NCI-H2227 (cell line): ENCODE data around the gene RNF5.
"Not testable (repeated sequence)": the region's sequence is repeated elsewhere in the genome, so short reads cannot be mapped to it uniquely, and the experiment has no call there.

Experiments used
- DNase-seq: peaks from one replicate; lab custom pipeline; 2025; ENCODE audit not compliant: unreplicated experiment; lab: John Stamatoyannopoulos, UW

The RNF5 gene

DNA sequence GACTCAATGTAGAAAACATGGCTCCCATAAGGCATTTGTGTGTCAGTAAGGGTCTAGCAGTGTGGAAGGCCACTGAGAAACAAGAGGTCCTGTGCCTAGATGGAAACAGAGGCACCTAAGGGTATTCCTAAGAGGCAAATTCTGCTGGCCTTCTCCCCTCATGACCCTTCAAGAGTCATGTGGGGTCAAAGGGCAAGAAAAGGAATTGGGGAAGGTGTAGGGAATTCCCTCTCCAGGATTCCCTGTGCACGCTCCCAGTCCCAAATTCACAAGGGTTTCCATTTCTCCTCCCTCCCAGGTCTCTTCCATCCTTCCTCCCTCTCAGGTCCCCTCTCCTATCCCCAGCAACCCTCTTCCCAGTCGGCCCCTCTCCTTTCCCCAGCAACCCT, 2.9 kb upstream of the RNF5 start:
- no peak for DNase-seq

DNA sequence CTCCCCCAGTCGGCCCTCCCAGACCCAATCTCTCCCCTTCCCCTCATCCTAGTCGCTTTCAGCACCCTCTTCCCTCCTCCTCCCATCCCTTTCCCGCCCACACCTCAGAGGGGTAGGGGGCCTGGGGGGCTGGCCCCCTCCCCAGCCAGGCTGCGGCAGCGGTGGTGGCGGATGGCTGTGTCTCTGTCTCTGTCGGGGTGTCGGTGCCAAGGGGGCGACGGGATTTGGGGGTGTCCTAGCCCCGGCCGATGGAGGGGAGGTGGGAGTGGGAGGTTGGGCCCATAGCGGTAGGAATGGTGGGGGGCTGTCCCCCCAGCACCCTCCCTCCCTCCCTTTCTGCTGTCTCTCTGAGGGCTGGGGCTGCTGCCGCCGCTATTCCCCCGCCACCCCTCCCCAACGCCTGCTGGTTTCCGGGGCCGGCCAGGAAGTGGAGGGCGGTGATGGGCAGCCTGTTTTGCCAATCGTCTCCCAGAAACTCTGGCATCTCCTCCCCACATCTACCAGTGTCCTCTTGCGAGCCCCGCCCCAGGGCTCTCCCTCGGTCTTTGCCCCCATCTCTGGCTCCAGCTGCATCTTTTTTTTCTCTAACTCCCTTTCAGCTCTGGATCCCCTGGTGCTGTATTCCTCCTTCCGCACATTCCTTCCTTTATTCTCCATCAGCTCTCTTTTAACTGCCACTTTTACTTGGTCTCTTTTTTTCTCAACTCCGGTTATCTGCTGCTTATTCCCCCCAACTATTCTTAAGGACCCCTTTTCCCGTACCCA, 2.3 kb upstream of the RNF5 start, which contains the start of gene AGPAT1:
Gene AGPAT1, minus strand, starts transcription at position 374 of the 765 bp plus-strand sequence. CDS start 4,588 bp downstream, outside the sequence.
- peak; percentile 97 for DNase-seq

GRCh38 chr6:32176476-32177182, 1.6 kb upstream of the RNF5 start:
- no peak for DNase-seq

GRCh38 chr6:32177183-32177787, 920 bp upstream of the RNF5 start:
- DNase-seq, result peak; percentile 88

DNA sequence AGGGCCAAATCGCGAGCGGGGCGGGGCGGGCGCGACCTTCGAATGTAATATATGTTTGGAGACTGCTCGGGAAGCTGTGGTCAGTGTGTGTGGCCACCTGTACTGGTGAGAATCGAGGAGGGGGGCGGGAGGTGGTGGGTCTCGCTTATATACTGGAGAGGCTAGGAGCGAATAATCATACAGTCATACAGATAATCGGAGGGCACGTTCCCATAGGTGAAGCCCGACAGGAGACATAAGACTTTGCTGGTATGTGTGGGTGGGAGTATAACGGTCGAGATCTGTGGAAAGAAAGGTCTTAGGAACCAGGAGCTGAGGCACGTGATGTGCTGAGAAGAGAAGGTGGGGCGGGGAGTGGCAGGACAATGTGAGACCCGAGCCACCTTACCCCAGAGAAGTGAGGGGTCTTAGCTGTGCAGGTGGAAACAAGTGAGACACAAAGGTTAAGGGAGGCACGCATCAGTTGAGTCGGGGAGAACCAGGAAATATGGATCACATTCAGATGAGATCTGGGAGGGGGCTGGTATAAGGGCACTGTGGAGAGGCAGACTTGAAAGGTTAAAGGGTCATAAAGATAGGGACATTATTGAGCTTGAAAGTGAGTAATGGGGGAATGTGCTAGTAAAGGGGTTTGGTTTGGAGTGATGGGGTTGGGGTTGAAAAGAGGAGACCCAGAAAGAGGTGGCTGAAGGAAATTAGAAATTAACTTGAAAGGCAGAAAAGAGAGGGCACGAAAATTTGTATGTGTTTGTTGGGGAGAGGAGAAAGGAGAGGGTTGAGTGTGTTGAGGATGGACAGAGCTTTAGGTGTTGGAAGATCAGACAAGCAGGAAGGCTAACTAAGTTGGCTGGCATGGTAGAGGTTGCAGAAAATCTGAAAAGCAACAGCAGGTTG, 589 bp downstream of the RNF5 start:
- DNase-seq, result no peak

DNA sequence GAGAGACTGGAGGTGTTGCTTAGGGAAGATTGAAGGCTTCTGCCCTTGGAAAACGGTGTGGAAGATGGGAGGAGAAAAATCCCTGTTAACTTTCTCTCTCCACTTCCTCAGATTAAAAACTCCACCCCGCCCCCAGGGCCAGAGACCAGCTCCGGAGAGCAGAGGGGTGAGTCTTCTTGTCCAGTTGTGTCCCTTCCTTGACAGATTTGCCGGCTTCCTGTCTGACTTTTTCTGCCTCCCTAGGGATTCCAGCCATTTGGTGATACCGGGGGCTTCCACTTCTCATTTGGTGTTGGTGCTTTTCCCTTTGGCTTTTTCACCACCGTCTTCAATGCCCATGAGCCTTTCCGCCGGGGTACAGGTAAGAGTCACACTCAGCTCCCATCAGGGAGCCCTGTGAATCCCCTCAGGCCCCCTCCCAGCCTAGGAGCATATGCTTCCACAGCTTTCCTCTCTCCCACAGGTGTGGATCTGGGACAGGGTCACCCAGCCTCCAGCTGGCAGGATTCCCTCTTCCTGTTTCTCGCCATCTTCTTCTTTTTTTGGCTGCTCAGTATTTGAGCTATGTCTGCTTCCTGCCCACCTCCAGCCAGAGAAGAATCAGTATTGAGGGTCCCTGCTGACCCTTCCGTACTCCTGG, 1.7 kb downstream of the RNF5 start:
- no peak for DNase-seq

GRCh38 chr6:32181148-32181702, 3.0 kb downstream of the RNF5 start:
- no peak for DNase-seq

DNA sequence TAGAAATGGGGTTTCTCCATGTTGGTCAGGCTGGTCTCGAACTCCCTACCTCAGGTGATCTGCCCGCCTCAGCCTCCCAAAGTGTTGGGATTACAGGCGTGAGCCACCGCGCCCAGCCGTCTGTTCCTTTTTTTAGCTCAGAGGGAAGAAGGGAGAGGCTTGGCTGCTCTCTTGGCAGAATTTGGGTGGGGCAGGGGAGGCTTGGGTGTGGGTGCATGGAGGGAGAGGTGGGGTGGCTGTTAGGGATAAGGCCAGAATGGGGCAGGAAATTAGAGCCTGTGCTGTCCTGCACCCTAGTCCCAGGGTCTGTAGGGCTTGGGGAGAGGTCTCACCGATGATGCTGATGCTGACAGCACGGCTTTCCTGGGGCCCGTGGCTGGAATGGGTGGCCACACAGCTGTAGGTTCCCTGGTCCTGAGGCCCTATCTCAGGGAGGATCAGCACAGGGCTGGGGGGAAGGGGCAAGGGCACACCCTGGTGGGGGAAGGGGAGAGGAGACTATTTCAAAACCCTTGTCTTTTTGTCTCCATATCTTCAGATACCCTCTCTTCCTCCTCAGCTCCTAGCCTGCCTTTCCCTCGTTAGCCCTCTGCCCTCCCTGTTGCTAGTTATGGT, 3.8 kb downstream of the RNF5 start:
- DNase-seq, result no peak

GRCh38 chr6:32182555-32182981, 4.4 kb downstream of the RNF5 start:
- DNase-seq, result no peak

DNA sequence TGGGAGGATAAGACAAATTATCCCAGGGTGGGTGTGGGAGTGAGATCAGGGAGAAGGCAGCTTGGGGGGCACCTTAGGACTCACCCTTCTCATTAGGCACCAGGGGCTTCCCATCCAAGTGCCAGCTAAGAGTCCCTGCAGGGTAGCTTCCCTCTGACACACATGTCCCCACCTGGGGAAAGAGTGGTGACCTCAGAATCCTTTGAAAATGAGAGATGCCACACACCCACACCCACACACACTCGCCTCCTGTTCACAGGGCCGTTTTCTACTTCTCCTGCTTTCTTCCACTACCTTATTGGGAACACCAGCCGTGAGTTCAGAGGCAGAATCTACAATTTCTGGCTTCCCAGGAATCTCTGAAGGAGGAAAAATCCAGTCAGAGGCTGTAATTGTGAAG, 4.8 kb downstream of the RNF5 start:
- no peak for DNase-seq

DNA sequence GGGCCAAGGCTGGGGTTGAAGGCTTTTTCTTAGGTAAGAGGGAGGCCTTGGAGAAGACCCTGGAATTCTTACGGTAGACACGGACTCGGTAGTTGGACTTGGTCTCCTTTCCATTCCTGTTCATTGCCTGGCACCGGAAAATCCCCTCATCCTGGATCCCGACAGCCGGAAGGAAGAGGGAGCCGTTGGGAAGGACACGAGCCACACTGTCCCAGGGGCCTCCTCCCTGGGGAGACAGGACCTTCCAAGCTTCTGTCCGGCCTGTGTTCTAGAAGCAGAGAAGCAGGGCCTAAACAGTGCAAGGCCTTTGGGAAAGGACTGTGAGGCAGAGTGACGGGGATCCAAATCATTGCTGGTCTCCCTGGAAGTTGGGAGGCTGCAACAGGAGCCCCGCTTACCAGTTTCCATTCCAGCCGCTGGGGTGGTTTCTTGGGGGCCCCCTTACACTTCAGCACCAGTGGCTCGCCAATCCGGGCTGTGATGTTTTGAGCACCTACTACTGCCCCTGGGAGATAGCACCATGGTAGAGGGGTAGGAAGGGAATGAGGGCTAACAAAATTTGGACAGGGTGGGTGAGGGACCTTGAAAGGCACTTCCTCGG, 5.4 kb downstream of the RNF5 start:
- no peak for DNase-seq

GRCh38 chr6:32184084-32184640, 6.0 kb downstream of the RNF5 start, which contains the start of gene AGER:
Gene AGER (minus strand): TSS chr6:32184253. CDS start chr6:32184222, 31 bp downstream.
- no peak for DNase-seq

DNA sequence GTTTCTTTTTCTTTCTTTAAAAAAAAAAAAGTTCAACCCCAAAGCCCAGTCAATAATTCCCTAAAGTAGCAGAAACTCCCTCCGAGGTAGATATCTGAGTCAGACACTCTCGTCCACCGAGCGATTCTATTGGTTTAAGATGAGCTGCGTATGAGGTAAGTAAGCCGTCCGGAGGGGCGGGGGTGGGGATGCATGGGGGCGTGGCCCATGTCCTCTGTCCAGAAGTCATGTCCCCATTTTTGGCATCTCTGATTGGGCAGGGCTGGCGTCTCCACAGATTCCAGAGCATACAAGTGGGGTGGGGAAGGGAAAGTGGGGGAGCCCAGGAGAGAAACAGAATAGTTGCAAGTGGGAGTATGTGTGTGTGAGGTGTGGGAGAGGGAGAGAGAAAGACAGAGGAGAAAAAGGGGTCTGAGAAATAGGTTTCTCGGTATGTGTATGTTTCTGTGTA, 7.5 kb downstream of the RNF5 start:
- peak; percentile 74 for DNase-seq

GRCh38 chr6:32186151-32186840, 8.1 kb downstream of the RNF5 start:
- DNase-seq, result not testable (repeated sequence)

GRCh38 chr6:32187009-32187709, 9.0 kb downstream of the RNF5 start:
- no peak for DNase-seq

DNA sequence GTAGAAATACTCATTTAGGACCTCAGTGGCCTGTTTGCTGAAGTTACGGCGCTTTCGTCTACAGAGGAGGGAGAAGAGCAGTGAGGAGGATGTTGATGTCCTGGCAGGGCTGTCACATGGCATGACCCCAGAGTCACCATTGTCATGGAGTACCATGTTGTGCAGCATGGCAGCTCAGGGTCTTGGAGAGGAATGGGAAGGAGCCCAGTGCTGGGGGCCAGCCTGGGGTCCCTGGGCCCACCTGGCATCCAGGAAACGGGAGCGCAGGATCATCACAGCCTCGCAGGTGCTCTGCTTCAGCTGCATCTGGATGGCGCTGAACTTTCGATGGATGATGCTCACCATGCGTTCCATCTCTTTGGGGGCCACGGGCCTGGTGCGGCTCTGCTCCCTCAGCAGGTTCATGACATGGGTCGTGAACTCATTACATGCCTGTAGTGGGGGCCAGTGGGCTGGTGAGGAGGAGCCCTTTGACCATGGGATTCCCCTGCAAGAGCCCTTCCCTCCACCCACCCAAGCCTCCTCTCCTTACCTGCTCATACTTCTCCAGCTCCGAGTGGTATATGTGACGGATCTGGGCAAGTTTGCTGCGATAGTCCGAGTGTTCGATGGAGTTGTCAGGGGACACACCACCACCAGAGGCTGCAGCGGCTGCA, 9.6 kb downstream of the RNF5 start:
- DNase-seq, result not testable (repeated sequence)
